WERI-Rb-1 (cell line): Measurements from ENCODE around the gene MAT2B.

Experiments
- DNase-seq: peaks from one replicate; pipeline ENCODE4 v3.0.0-alpha.2; 2020
- H3K27ac ChIP-seq: fragments of 250-450 bp; sonication (Bioruptor Pico); 2 replicates; pipeline ENCODE4 v1.5.1; 2020; ENCODE audit warnings: mild to moderate bottlenecking, moderate library complexity
- H3K27me3 ChIP-seq: fragments of 250-450 bp; sonication (Bioruptor Pico); 2 replicates; pipeline ENCODE4 v1.5.1; 2021; ENCODE audit warnings: mild to moderate bottlenecking, low read depth, moderate library complexity; ENCODE audit not compliant: insufficient read depth, severe bottlenecking
- H3K36me3 ChIP-seq: fragments of 250-450 bp; sonication (Bioruptor Pico); 2 replicates; pipeline ENCODE4 v1.5.1; 2020; ENCODE audit warnings: mild to moderate bottlenecking, moderate library complexity
- H3K4me3 ChIP-seq: 2 replicates; pipeline ENCODE4 v1.5.1; 2011; ENCODE audit warnings: low read depth, mild to moderate bottlenecking, control low read depth, low read length
- H3K9me3 ChIP-seq: fragments of 250-450 bp; sonication (Bioruptor Pico); 2 replicates; pipeline ENCODE4 v1.5.1; 2021; ENCODE audit warnings: mild to moderate bottlenecking, moderate library complexity; ENCODE audit not compliant: severe bottlenecking
- CTCF ChIP-seq: IDR thresholded peaks from 2 replicates; pipeline ENCODE4 v1.5.1; 2011; ENCODE audit warnings: low read depth, mild to moderate bottlenecking, control low read depth, inconsistent platforms, low read length

MAT2B gene

GRCh38 chr5:163509291-163509951 lies 4.0 kb downstream of the MAT2B start:
- DNase-seq = no peak
- Histone ChIP-seq H3K36me3 (peaks cover 28% of the 10 kb centered on the region), H3K27ac (no peak overlapping the region), H3K9me3 (no peaks in the 10 kb centered on the region), H3K27me3 (no peaks in the 10 kb centered on the region), H3K4me3 (no peak overlapping the region)
- TF ChIP-seq CTCF = no peak

GRCh38 chr5:163512526-163512925 lies 7.1 kb downstream of the MAT2B start:
- H3K9me3 ChIP-seq = no peaks in the 10 kb centered on the region
- H3K4me3 ChIP-seq = no peak overlapping the region
- H3K27ac ChIP-seq = no peak overlapping the region
- no peak for DNase-seq
- no peak for TF ChIP-seq CTCF
- H3K36me3 ChIP-seq = peaks cover 54% of the 10 kb centered on the region
- no peaks in the 10 kb centered on the region for H3K27me3 ChIP-seq

GRCh38 chr5:163525096-163525495 lies 19.7 kb downstream of the MAT2B start:
- no peaks in the 10 kb centered on the region for H3K9me3 ChIP-seq
- no peak overlapping the region for H3K27ac ChIP-seq
- no peak for TF ChIP-seq CTCF
- H3K36me3 ChIP-seq = peaks cover under 1% of the 10 kb centered on the region
- H3K27me3 ChIP-seq = no peaks in the 10 kb centered on the region
- no peak overlapping the region for H3K4me3 ChIP-seq
- DNase-seq = no peak

GRCh38 chr5:163529698-163530097 lies 24.3 kb downstream of the MAT2B start:
- DNase-seq = no peak
- no peaks in the 10 kb centered on the region for H3K9me3 ChIP-seq
- H3K27ac ChIP-seq = no peak overlapping the region
- TF ChIP-seq CTCF = no peak
- H3K4me3 ChIP-seq = no peak overlapping the region
- no peaks in the 10 kb centered on the region for H3K27me3 ChIP-seq
- H3K36me3 ChIP-seq = no peaks in the 10 kb centered on the region

- Histone ChIP-seq H3K27ac (no peak overlapping the region), H3K36me3 (no peaks in the 10 kb centered on the region), H3K4me3 (no peak overlapping the region), H3K9me3 (no peaks in the 10 kb centered on the region), H3K27me3 (no peaks in the 10 kb centered on the region)
- no peak for DNase-seq
- no peak for TF ChIP-seq CTCF
Measured at GRCh38 chr5:163531272-163531671, 25.9 kb downstream of the MAT2B start.
